ENCODE results near the gene TM9SF3.

Gene TM9SF3

DNA sequence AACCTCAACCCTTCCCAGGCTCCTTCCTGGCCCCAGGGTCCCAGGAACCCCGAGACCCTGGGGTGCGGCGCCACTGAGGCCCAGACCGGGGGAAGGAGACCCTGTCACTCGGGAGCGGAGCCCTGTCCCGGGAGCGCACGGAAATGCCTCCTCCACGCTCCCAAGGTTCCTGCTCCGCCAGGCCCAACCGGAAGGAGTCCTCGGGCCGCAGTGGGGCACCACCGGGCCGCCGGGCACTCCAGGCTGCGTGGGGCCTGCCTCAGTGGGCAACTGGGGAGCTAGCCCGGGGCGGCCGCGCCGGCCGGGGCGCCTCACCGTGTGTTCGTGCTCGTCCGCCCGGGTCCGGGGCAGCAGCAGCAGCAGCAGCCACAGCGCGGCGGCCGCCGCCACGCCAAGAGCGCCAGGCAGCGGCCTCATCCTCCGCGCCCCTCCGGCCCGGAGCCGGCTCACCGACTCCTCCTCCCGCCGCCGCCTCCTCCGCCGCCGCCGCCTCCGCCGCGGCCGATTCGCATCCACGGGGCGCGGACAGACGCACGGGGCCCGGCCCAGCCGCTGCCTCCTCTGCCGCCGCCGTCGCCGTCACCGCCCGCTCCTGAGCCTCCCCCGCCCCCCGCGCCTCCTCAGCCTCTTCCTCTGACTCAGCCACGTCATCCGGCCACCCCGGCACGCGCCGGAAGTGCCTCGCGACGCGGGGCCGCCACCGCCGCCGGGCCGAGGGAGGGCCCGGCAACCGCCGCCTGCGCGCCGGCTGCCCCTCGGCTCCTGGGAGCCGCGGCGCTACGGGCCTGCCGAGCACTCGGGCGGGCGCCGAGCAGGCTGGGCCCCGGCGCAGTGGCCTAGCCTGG is at the start of gene TM9SF3:
TSS of gene TM9SF3 (minus strand) at position 594 of the 845 bp plus-strand sequence. CDS start at position 417, 177 bp downstream.
- peak; percentile 86 for DNase-seq (ENCODE audit: low spot score)

DNA sequence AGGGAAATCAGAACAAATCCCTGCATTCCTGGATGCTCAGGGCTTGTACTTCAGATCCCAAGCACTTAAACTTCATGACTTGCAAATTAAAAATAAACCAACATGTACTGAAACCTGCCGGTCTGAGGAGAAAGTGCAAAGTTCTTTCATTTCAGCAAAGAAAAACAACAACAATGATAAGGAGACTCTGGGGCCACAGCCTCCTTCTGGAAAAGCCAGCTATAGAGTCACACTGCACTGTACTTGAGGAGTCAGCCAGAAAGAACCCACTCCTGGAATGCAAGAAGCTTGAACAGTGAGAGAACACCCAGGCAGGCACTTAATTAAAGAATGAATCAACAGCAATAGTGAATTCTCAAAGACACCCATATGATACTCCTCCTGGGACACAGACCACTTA is 49.7 kb upstream of the TM9SF3 start:
- no peak for DNase-seq (ENCODE audit: low spot score)

GRCh38 chr10:96632974-96633710 is 46.3 kb upstream of the TM9SF3 start:
- DNase-seq (ENCODE audit: low spot score): no peak

DNA sequence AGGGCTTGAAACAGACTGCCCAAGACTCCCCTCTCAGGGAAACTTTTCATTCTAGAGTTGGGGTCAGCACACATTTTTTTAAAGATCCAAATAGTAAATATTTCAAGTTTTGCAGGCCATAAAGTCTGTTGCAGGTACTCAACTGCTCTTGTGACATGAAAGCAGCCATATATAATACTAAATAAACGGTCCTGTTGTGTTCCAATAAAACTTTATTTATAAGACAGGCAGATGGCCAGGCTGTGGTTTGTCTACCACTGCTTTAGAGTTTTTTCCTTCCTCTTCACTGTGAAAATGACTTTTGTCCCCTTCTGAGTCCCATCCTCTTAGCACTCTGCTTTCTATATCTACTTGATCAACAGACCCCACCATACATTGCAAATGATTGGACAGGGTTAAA is 40.5 kb upstream of the TM9SF3 start:
- DNase-seq (ENCODE audit: low spot score): no peak

- no peak for DNase-seq (ENCODE audit: low spot score)
Observed at GRCh38 chr10:96626795-96627194, 40.0 kb upstream of the TM9SF3 start.

DNA sequence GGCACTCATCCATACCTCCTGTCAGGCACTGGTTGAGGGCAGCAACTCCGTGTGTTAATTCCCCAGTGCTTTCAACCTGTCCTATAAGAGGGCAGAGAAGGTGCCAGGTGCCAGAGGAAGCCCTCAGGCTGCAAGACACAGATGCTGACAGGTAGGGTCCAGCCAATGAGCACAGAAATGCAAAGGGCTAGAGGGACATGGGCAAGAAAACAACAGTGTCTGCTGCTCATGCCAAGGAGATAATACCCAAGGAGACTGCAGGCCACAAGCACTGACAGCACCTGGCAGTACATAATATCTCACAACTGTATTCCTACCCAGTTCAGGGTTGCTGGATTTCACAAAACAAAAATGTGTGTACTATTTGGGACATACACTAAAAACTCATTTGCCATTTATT is 38.4 kb upstream of the TM9SF3 start:
- no peak for DNase-seq (ENCODE audit: low spot score)

DNA sequence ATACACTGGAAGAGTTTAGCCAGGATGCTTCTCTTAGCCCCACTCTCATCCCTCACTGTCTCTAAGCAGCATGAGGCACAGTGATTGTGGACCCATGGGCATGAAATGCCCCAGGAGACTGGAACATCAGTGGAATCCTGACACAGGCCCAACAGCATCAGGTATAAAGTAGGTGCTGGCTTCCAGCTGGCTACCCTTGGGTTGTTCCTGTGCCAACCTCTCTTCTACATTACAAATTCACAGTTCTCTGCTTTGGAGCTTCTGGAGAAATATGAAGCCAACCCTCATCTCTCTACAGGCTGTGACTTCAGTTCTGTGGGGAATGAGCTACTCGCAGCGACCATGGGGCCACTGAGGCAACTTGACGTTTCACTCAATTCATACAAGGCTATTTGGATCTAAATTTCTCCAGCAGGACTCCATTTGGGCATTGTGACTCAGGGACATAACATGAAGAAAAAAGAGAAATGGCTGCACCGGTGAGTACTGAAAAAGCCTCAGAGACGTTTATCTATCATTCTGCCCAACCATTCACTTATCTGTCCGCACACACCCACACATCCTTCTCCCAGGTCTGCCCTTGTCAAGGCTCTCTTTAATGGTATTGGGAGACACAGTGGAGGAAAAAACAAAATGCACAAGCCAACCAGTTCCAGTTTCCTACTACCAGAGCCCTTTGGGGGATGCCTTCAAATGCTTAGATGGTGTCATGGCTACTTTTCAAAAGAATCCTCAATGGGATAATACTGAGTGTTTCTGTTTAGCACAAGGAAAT is 35.4 kb upstream of the TM9SF3 start:
- no peak for DNase-seq (ENCODE audit: low spot score)

- DNase-seq (ENCODE audit: low spot score): no peak
Observed at GRCh38 chr10:96619796-96620773, 33.3 kb upstream of the TM9SF3 start.

DNA sequence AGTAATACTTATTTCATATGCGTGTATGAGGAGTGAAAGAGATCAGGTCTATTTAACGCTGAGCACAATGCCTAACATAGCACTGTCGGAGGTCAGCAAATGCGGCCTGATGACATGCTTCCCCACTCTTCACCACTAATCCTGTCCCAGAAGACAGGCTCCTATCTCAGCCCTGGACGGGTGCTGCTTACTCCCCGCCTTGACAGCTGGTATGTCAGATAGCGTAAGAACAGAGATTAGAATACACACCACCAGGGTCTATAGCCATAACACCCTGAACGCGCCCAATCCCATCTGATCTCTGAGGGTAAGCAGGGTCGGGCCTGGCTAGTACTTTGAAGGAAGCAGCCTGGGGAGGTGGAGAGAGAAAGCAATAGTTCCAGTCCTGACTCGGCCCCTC is 32.3 kb upstream of the TM9SF3 start:
- no peak for DNase-seq (ENCODE audit: low spot score)

DNA sequence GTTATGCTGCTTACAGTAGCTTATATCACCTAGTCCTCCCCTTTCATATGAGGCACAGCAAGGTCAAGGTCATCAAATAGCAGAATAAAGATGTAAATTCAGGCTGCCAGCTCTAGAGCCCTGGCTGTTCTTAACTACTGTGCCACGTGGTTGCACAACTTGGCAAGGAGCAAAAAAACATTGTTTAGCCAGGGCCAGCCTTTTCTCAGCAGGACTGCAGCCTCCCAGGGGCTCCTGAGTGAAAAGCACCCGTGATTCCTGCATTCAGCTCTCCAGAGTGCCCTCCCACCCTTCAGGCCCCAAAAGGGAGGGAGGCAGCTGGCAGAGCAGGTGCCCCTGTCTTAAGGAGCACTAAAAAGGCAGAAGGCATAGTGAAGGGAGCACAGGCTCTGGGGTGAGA is 31.8 kb upstream of the TM9SF3 start:
- no peak for DNase-seq (ENCODE audit: low spot score)

GRCh38 chr10:96616961-96617360 is 30.1 kb upstream of the TM9SF3 start:
- DNase-seq (ENCODE audit: low spot score): no peak

DNA sequence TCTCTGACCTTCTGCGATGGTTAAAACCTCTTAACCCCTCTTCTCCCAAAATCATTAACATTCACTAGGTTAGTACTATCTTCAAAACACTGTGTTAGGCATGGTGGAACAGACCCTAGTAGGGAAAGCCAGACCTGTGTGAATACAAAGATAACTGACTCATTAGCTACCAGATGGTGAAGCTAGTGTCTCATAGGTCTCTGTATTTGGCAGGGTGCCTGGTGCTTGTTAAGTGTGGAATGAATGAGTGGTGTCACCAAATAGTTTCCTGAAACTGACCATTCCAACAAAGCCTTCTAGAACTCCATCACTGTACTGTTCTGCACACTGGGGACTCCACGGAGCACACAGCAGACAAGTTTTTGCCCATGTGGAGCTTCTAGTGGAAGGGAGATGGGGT is 27.7 kb upstream of the TM9SF3 start:
- DNase-seq (ENCODE audit: low spot score): peak; percentile 47

GRCh38 chr10:96613576-96613975 is 26.8 kb upstream of the TM9SF3 start:
- no peak for DNase-seq (ENCODE audit: low spot score)

DNA sequence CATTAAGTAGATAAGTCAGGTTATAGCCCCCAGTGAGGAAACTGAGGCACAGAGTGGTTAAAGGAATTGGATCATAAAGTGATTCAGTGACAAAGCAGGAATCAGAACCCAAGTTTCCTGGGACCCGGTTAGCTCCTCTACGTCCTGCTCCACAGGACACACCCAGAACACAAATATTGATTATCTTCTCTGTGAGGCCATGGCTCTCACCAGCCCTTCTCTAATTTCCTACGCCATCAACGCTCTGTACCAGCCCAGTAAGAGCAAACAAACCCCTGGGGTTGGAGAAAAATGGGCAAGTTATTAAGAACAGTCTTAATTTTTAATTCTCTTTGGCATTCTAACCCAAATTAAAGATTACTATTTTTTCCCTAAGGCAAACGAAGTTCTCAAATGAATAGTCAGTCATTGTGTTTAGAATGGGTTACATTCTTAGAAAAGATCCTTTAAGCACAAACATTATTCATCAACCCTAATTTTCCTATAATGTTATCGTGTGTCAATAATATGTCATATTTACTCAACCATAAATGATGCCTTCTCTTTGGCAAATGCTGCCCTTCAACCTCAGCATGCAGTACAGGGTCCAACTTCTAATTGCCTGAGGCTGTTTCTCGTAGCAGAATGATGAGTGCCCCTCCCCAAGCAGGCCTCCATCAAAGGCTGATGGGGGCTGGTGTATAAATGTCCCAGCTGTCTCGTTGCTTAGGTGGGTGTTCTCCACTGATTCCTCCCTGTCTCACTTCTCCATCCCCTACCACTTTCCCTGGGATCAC is 25.4 kb upstream of the TM9SF3 start:
- DNase-seq (ENCODE audit: low spot score): no peak

- no peak for DNase-seq (ENCODE audit: low spot score)
Observed at GRCh38 chr10:96610817-96611216, 24.0 kb upstream of the TM9SF3 start.

- no peak for DNase-seq (ENCODE audit: low spot score)
Observed at GRCh38 chr10:96609510-96609909, 22.7 kb upstream of the TM9SF3 start.

- DNase-seq (ENCODE audit: low spot score): no peak
Observed at GRCh38 chr10:96608805-96609204, 22.0 kb upstream of the TM9SF3 start.

- no peak for DNase-seq (ENCODE audit: low spot score)
Observed at GRCh38 chr10:96608262-96608661, 21.4 kb upstream of the TM9SF3 start.

- no peak for DNase-seq (ENCODE audit: low spot score)
Observed at GRCh38 chr10:96606946-96607345, 20.1 kb upstream of the TM9SF3 start.

- peak; percentile 23 for DNase-seq (ENCODE audit: low spot score)
Observed at GRCh38 chr10:96606216-96606615, 19.4 kb upstream of the TM9SF3 start.

DNA sequence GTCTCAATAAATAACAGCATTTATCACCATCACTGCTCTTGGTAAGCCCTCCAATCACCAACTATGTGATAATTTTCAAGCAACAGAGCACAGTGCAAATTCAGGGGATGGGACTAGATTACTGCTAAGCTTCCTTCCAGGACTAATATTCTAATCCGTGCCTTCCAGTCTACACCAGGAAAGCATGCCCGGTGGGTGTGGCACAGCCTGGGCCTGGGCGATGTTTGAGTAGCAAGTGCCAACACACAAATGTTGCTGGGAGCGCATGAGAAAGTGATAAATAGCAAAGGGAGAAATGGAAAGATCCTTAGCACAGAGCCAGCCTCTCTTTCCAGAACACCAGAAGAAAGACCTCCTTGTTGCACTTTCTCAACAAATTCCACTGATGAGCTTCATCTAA is 13.5 kb upstream of the TM9SF3 start:
- no peak for DNase-seq (ENCODE audit: low spot score)
